Nephron progenitor cell (in vitro differentiated cells): ENCODE measurements around the gene LRIG1.

ENCODE experiments used
- DNase-seq: peaks from one replicate; pipeline ENCODE4 v3.0.0; 2021
- H3K27ac Mint-ChIP-seq: 2 replicates; pipeline ENCODE4 v1.8.0; 2021; ENCODE audit warnings: mild to moderate bottlenecking, moderate library complexity, mixed read lengths
- H3K27me3 Mint-ChIP-seq: 2 replicates; pipeline ENCODE4 v1.8.0; 2021; ENCODE audit warnings: mild to moderate bottlenecking, low read depth, mixed read lengths; ENCODE audit not compliant: poor library complexity
- H3K36me3 Mint-ChIP-seq: 2 replicates; pipeline ENCODE4 v1.8.0; 2021; ENCODE audit warnings: low read depth, mixed read lengths
- H3K4me1 Mint-ChIP-seq: 2 replicates; pipeline ENCODE4 v1.8.0; 2021; ENCODE audit warnings: mixed read lengths
- H3K4me3 Mint-ChIP-seq: 2 replicates; pipeline ENCODE4 v1.8.0; 2021; ENCODE audit warnings: mild to moderate bottlenecking, moderate library complexity, mixed read lengths
- H3K9me3 Mint-ChIP-seq: 2 replicates; pipeline ENCODE4 v1.8.0; 2021; ENCODE audit warnings: mild to moderate bottlenecking, moderate library complexity, mixed read lengths
- CTCF ChIP-seq: fragments of 200-600 bp; sonication (generic); IDR thresholded peaks from 2 replicates; pipeline ENCODE4 v1.5.0; 2021; ENCODE audit warnings: antibody characterized with exemption

Gene LRIG1

GRCh38 chr3:66473692-66474091, 27.1 kb downstream of the LRIG1 start:
- peak overlapping the region; percentile 2 for H3K4me3 Mint-ChIP-seq
- no peak for DNase-seq
- H3K9me3 Mint-ChIP-seq = peaks cover 4% of the 10 kb centered on the region
- TF ChIP-seq CTCF = no peak
- H3K27ac Mint-ChIP-seq = no peak overlapping the region
- no peaks in the 10 kb centered on the region for H3K36me3 Mint-ChIP-seq
- peaks cover 21% of the 10 kb centered on the region for H3K4me1 Mint-ChIP-seq
- H3K27me3 Mint-ChIP-seq = no peaks in the 10 kb centered on the region

GRCh38 chr3:66473181-66473580, 27.6 kb downstream of the LRIG1 start:
- TF ChIP-seq CTCF = no peak
- Mint-ChIP-seq H3K36me3 (no peaks in the 10 kb centered on the region), H3K27me3 (no peaks in the 10 kb centered on the region), H3K4me3 (peak overlapping the region; percentile 2), H3K9me3 (peaks cover 4% of the 10 kb centered on the region), H3K27ac (no peak overlapping the region), H3K4me1 (peaks cover 27% of the 10 kb centered on the region)
- no peak for DNase-seq

GRCh38 chr3:66472313-66473134, 28.3 kb downstream of the LRIG1 start:
- no peak overlapping the region for H3K27ac Mint-ChIP-seq
- TF ChIP-seq CTCF = no peak
- H3K36me3 Mint-ChIP-seq = no peaks in the 10 kb centered on the region
- H3K4me1 Mint-ChIP-seq = peaks cover 33% of the 10 kb centered on the region
- H3K27me3 Mint-ChIP-seq = no peaks in the 10 kb centered on the region
- no peak for DNase-seq
- peaks cover 4% of the 10 kb centered on the region for H3K9me3 Mint-ChIP-seq
- H3K4me3 Mint-ChIP-seq = no peak overlapping the region

- Mint-ChIP-seq H3K36me3 (no peaks in the 10 kb centered on the region), H3K4me1 (peaks cover 46% of the 10 kb centered on the region), H3K9me3 (peaks cover 4% of the 10 kb centered on the region), H3K4me3 (no peak overlapping the region), H3K27me3 (peaks cover 4% of the 10 kb centered on the region), H3K27ac (no peak overlapping the region)
- DNase-seq = no peak
- no peak for TF ChIP-seq CTCF
Observed at GRCh38 chr3:66470956-66471686, 29.7 kb downstream of the LRIG1 start.

- H3K27ac Mint-ChIP-seq = peak overlapping the region; percentile 2
- peaks cover 4% of the 10 kb centered on the region for H3K9me3 Mint-ChIP-seq
- no peaks in the 10 kb centered on the region for H3K36me3 Mint-ChIP-seq
- peak overlapping the region; percentile 2 for H3K4me3 Mint-ChIP-seq
- H3K4me1 Mint-ChIP-seq = peaks cover 51% of the 10 kb centered on the region
- no peak for TF ChIP-seq CTCF
- peaks cover 4% of the 10 kb centered on the region for H3K27me3 Mint-ChIP-seq
- DNase-seq = no peak
Observed at GRCh38 chr3:66470285-66470684, 30.5 kb downstream of the LRIG1 start.
